GM20000 (cell line): Measurements from ENCODE around the gene MTA3.

Experiments used
- DNase-seq: peaks from one replicate; pipeline ENCODE4 v3.0.0; 2012; ENCODE audit warnings: low spot score
- CTCF ChIP-seq: IDR thresholded peaks from 2 replicates; pipeline ENCODE4 v1.5.1; 2012; ENCODE audit warnings: mild to moderate bottlenecking, control low read depth; ENCODE audit errors: extremely low read depth, missing control alignments

MTA3 gene

GRCh38 chr2:42545023-42545721 lies 23.3 kb upstream of the MTA3 start:
- TF ChIP-seq CTCF = no peak
- DNase-seq = no peak

GRCh38 chr2:42545841-42546390 lies 22.5 kb upstream of the MTA3 start:
- TF ChIP-seq CTCF = no peak
- no peak for DNase-seq

GRCh38 chr2:42547014-42547413 lies 21.4 kb upstream of the MTA3 start:
- TF ChIP-seq CTCF = no peak

GRCh38 chr2:42547446-42548295 lies 20.8 kb upstream of the MTA3 start:
- TF ChIP-seq CTCF = no peak
- no peak for DNase-seq

More at GRCh38 chr2:42547014-42547413, 21.4 kb upstream of the MTA3 start:
- no peak for DNase-seq

GRCh38 chr2:42550870-42551269 lies 17.6 kb upstream of the MTA3 start:
- no peak for DNase-seq
- no peak for TF ChIP-seq CTCF

- DNase-seq = no peak
- TF ChIP-seq CTCF = no peak
Observed at GRCh38 chr2:42554392-42554791, 14.0 kb upstream of the MTA3 start.

GRCh38 chr2:42556315-42556890 lies 12.0 kb upstream of the MTA3 start:
- DNase-seq = no peak
- no peak for TF ChIP-seq CTCF
